ENCODE results near the gene MAP2.

Gene MAP2

GRCh38 chr2:209425471-209426071, 1.7 kb downstream of the MAP2 start:
- DNase-seq (ENCODE audit: low read depth in 2 of 2) = no peak

- DNase-seq (ENCODE audit: low read depth in 2 of 2) = no peak
Measured at GRCh38 chr2:209426432-209426831, 2.6 kb downstream of the MAP2 start.

- no peak for DNase-seq (ENCODE audit: low read depth in 2 of 2)
Measured at GRCh38 chr2:209431701-209432100, 7.9 kb downstream of the MAP2 start.

GRCh38 chr2:209441541-209441940, 17.7 kb downstream of the MAP2 start:
- no peak for DNase-seq (ENCODE audit: low read depth in 2 of 2)

GRCh38 chr2:209442939-209443338, 19.1 kb downstream of the MAP2 start:
- DNase-seq (ENCODE audit: low read depth in 2 of 2) = no peak

- DNase-seq (ENCODE audit: low read depth in 2 of 2) = no peak
Measured at GRCh38 chr2:209445485-209445884, 21.6 kb downstream of the MAP2 start.

- DNase-seq (ENCODE audit: low read depth in 2 of 2) = no peak
Measured at GRCh38 chr2:209451209-209451834, 27.5 kb downstream of the MAP2 start.

- DNase-seq (ENCODE audit: low read depth in 2 of 2) = no peak
Measured at GRCh38 chr2:209456489-209456888, 32.6 kb downstream of the MAP2 start.

GRCh38 chr2:209458008-209458979, 34.4 kb downstream of the MAP2 start:
- DNase-seq (ENCODE audit: low read depth in 2 of 2) = no peak

- no peak for DNase-seq (ENCODE audit: low read depth in 2 of 2)
Measured at GRCh38 chr2:209459359-209459758, 35.5 kb downstream of the MAP2 start.

GRCh38 chr2:209460151-209460761, 36.4 kb downstream of the MAP2 start:
- DNase-seq (ENCODE audit: low read depth in 2 of 2) = no peak

GRCh38 chr2:209463226-209463625, 39.4 kb downstream of the MAP2 start:
- no peak for DNase-seq (ENCODE audit: low read depth in 2 of 2)

- no peak for DNase-seq (ENCODE audit: low read depth in 2 of 2)
Measured at GRCh38 chr2:209463835-209464234, 40.0 kb downstream of the MAP2 start.

- DNase-seq (ENCODE audit: low read depth in 2 of 2) = no peak
Measured at GRCh38 chr2:209468846-209469245, 45.0 kb downstream of the MAP2 start.

- no peak for DNase-seq (ENCODE audit: low read depth in 2 of 2)
Measured at GRCh38 chr2:209469481-209469880, 45.6 kb downstream of the MAP2 start.

- DNase-seq (ENCODE audit: low read depth in 2 of 2) = no peak
Measured at GRCh38 chr2:209470466-209470865, 46.6 kb downstream of the MAP2 start.

GRCh38 chr2:209471037-209471436, 47.2 kb downstream of the MAP2 start:
- DNase-seq (ENCODE audit: low read depth in 2 of 2) = no peak

- no peak for DNase-seq (ENCODE audit: low read depth in 2 of 2)
Measured at GRCh38 chr2:209472112-209472832, 48.4 kb downstream of the MAP2 start.

GRCh38 chr2:209472871-209473270, 49.0 kb downstream of the MAP2 start:
- DNase-seq (ENCODE audit: low read depth in 2 of 2) = no peak

GRCh38 chr2:209473930-209474419, 50.1 kb downstream of the MAP2 start:
- no peak for DNase-seq (ENCODE audit: low read depth in 2 of 2)

GRCh38 chr2:209474960-209475359, 51.1 kb downstream of the MAP2 start:
- DNase-seq (ENCODE audit: low read depth in 2 of 2) = no peak
